HG02970 (cell line): ENCODE data around the gene NPTN.

Experiments used
- ATAC-seq: cut with Tn5 transposase; IDR thresholded peaks from one replicate; pipeline ENCODE4 v1.9.1; 2021; ENCODE audit warnings: mild to moderate bottlenecking, moderate library complexity, moderate number of reproducible peaks; ENCODE audit not compliant: unreplicated experiment, low FRiP score

NPTN gene

GRCh38 chr15:73530649-73531048 lies 102.5 kb downstream of the NPTN start:
- ATAC-seq = no peak

GRCh38 chr15:73527598-73527997 lies 105.6 kb downstream of the NPTN start:
- no peak for ATAC-seq

- no peak for ATAC-seq
Observed at GRCh38 chr15:73524919-73525318, 108.3 kb downstream of the NPTN start.

GRCh38 chr15:73522011-73522410 lies 111.2 kb downstream of the NPTN start:
- ATAC-seq = no peak

- no peak for ATAC-seq
Observed at GRCh38 chr15:73518876-73519733, 114.1 kb downstream of the NPTN start.

- no peak for ATAC-seq
Observed at GRCh38 chr15:73518180-73518862, 114.9 kb downstream of the NPTN start.

DNA sequence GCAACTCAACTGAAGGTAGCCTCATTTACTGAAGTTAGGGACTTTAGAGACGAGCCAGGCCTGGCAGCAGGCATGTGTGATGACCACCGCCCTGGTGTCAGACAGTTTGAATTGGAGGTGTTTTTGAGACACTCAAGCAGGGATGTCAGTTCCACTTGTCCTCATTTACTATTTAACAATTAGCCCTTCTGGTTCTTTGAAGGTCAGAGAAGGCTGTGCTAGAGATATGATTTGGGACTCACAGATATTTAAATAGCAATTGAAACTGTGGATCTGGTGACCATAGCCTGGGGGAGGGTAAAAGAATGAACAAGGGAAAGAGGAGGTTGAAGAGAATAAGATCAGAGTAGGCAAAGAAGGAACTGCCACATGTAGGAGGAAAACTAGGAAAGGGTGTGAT lies 115.6 kb downstream of the NPTN start:
- ATAC-seq = no peak

DNA sequence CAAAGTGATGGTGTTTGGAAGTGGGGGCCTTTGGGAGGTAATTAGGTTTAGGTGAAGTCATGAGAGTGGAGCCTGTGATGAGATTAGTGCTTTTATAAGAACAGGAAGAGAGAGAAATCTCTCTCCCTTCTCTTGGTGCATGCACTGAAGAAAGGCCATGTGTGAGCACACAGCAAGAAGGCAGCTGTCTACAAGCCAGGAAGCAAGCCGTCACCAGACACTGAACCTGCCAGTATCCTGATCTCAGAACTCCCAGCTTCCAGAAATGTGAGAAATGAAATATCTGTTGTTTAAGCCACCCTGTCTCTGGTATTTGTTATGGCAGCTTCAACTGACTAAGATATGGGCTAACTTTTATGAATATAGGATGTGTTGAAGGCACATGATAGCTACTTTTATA lies 117.7 kb downstream of the NPTN start:
- ATAC-seq = no peak
